ENCODE results near the gene FHIT. TPM values are rescaled to one million over a fixed set of nuclear protein-coding genes. Genes with fewer than 3 reads are reported as not detected.
"Not testable (repeated sequence)": the region's sequence is repeated elsewhere in the genome, so short reads cannot be mapped to it uniquely, and the experiment has no call there.

FHIT gene
- total RNA-seq, 1 experiment from 2014 or later: 2.1 TPM

DNA sequence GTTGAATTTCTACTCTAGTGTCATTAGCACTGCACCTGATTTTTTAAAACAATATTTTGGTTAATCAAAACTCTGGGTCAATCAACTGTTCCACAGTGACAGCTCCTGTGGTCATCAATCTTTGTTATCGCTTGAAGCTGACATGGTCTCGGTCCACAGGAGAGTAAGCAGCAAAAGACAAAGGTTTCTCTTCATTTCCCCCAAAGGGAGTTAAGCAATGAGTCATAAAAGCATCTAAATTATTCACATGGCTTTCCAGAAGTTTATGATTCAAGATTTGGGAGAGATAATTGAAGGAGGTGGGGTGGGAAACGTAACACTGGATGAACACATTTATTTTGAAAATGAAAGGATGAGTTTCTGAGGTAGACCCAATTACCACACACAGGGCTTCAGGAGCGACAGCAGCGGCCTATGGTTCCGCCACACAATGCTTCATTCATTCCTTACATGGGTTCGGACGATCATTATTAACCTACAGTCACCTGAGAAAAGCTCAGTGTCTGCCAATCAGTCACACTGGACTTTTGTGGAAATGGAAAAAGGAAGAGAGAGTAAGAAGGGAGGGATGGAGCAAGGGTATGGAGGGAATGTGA is 505.1 kb downstream of the FHIT start:
- no peak for DNase-seq (ENCODE audit: extremely low read depth, low read depth)

DNA sequence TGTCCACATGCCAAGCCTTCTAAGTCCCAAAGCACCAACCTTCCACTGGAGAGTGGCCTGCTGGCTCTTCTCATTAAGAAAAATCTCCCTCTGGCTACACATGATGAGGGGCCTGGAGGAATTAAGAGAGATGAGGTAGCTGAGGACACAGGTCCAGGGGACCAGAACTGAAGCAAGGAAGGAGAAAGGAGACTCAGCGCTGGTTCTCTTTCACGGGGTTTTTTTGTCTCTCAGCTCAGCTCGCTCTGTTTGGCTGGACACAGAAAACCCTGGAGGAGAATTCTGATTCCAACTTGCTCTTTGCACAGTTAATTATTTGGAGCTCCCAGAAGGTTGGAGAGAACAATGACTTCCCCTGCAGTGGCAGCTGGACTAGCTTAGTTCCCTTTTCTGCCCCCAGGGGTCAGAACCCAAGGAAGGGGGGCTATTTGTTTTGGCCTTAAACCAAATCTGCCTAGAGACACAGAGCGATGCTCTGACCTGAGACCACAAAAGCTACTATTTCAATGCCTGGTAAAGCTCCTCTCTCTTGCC is 507.6 kb downstream of the FHIT start:
- DNase-seq (ENCODE audit: extremely low read depth, low read depth): no peak

DNA sequence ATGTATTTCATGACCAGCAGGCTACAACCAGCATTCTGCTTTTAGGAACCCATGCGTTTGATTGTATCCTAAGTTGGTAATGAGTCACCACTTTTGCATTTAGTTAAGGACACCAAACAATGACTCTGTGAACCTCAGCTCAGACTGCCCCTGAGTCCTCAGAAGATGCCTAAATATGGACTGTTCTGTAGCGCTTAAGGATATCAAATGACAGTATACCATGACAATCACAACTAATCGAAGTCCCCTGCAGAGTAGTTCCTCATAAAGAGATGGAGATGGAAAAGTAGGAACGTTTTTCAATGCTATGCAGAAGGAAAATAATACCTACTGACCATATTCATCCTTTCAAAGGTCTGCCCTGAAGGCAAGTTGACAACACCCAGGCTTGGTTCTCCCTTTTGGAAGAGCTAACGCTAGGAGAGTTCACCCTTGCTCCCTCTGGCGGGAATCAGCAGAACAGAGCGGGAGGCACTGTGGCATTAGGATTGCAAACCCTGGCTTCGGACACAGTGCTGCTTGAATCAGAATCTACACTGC is 508.6 kb downstream of the FHIT start:
- DNase-seq (ENCODE audit: extremely low read depth, low read depth): no peak

DNA sequence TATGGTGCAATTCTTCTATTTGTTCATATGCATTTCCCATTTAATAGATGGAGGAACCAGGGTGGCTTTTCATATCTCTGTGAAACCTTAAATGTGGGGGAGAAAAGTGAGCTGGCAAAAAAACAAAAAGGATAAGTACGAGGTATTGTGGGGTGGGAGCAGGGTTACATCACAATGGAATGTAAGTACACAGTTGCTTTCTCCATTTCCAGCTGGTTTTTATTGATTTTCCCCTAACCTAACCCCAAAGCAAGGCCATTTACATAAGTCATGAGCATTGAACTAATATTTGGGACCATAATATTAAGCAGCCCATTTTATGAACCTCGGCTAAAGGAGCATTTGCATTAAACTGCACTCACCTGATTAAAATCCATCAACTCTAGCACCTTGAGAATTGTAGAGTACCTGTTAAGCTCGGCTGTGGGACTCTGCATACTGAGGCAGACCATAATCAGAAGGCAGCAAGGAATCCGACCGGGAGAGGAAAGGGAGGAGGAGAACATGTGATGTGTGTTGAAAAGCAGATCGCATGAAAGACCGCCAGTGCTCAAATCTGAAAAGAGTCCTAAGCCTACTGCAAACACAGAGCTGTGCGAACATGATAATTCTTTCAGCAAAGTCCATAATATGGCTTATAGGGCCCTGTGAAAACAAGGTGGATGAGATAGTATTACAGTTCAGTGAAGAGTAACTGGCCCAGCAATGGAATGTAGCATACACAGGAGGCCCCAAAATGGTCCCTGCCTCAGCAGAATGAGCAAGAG is 513.4 kb downstream of the FHIT start:
- no peak for DNase-seq (ENCODE audit: extremely low read depth, low read depth)

DNA sequence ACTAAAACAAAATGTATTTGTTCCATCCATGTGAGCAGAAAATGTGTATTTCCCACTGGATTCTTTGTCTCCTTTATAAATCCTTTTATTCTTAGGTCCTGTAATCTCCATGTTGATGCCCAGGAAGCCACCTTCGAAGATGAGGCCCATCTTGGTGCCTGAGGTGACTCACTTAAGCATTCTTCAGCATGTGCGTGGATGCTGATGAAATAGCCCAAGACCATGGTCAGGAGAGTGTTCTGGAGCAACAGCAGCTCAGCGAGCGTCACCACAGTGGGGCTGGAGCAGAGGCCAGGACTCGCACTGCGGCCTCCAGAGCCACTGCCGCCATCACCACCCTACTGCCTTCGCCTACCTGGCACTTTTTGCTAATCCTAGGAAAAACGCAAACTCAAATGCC is 520.9 kb downstream of the FHIT start:
- no peak for DNase-seq (ENCODE audit: extremely low read depth, low read depth)

DNA sequence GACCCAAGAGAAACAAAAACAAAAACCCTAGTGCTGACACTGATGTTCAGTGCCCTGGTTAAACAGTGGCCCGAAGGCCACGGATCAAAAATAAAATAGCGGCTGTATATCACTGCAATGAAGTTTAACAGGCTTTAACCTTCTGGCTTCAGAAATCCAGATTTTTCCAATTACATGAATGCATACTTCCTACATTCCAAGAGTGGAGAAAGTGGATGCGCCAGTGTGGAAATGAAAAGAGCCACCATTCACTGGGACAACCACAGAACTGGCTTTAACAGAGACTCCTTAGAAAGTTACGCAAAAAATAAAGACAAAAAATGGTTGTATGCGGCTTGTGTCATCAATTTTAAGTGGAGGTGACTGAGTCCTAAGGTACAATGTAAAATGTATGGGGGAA is 522.2 kb downstream of the FHIT start:
- DNase-seq (ENCODE audit: extremely low read depth, low read depth): no peak

DNA sequence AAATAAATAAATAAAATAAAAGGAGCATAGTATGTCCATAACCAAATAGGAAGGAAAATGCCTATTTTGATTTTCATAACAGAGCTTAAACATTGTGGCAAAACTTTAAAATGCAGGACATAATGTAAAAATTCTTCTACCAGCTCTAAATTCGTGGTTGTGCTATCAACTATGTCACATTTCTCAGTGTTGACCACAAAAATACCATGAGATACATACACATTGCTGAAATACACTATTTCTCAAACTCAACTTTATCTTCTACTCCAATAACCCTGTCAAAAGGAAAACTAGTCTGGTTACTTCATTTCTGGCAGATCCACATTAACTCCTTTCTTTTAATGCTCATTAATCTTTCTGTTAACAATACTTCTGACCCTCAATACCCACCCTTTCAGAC is 523.2 kb downstream of the FHIT start:
- DNase-seq (ENCODE audit: extremely low read depth, low read depth): no peak

DNA sequence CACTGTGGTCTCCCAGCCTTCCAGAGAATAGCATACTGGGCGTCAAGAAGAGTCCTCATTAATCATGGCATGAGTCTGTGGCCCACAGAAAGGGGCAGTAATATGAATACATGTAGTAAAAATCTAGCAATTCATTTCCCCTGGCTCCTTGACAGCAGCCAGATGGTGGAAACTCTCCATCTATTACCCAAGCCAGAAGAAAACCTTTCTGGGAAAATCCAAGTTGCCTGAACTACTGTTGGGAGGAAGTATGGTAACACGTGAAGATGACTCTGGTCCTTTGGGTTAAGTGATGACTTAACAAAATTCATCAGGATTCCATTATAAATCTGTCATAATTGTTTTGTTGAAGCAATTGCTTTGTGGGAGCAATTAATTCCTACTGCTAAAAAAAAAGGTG is 530.5 kb downstream of the FHIT start:
- no peak for DNase-seq (ENCODE audit: extremely low read depth, low read depth)

DNA sequence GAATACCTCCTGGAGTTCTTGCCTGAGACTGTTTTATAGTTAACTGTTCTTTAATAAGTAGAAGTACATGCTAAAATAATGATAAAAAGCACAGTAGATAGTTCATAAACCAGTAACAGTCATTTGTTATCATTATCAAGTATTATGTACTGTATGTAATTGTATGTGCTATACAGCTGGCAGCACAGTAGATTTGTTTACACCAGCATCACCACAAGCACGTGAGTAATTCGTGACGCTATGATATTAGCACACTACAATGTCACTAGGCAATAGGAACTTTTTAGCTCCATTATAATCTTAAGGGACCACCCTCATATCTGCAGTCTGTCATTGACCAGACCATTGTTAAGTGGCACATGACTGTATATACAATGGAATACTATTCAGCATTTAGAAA is 534.7 kb downstream of the FHIT start:
- DNase-seq (ENCODE audit: extremely low read depth, low read depth): no peak

DNA sequence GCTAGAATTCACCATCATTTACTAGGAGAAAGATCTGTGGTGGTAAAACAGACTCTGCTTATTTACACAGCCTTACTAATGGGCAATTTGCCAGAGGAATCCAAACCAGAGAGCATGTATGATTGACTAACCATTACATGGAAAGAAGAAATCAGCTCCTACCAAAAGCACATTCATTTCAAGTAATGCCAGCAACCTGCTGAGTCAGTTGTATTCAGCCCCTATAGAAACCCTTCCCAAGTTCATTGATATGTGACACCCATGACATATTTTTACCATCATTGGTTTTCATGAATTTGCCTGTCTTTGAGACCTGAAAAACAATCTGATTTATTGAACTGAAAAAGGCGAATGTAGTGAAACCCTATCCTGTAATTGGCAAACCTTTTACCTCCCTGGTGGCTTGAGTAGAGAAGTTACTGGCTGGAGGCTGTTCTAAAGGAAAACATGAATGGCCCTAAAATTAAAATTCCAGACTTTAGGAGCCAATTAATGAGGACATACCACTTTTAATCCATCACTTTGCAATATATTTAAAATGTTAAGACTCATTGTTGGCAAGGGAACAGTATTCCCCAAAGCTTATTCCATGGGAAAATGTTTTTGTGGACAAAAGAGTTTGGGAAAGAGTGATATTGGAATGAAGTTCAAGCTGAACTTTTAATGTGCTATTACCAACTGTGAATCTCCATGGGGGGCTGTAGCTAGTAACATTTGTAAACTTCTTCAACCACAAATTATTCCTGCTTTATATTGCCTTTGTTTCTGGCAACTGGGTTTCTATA is 542.9 kb downstream of the FHIT start:
- no peak for DNase-seq (ENCODE audit: extremely low read depth, low read depth)

DNA sequence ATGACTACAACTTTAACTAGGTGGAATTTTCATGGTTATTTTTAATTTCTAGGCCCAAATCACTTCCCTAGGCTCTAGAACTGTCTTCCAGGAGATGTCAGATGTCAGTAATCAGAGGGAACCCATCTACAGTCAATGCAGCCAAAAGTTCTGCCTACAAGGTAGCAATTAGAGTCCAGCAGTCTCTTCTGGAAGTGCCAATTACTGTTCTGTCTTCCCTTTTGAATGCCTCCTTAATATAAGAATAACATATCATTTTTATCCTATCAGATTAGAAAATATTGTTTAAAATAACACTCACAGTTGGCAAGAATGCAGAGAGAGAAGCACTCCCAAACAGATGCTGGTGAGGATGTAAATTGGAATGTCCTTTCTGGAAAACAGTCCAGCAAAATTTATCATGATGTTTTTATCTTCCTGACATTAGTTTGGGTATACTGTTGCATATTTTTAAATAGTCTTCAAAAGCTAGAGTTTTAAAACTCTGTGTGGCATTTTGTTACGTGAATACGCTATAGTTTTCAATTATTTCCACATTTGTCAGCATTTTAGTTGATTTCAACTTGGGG is 543.7 kb downstream of the FHIT start:
- no peak for DNase-seq (ENCODE audit: extremely low read depth, low read depth)

DNA sequence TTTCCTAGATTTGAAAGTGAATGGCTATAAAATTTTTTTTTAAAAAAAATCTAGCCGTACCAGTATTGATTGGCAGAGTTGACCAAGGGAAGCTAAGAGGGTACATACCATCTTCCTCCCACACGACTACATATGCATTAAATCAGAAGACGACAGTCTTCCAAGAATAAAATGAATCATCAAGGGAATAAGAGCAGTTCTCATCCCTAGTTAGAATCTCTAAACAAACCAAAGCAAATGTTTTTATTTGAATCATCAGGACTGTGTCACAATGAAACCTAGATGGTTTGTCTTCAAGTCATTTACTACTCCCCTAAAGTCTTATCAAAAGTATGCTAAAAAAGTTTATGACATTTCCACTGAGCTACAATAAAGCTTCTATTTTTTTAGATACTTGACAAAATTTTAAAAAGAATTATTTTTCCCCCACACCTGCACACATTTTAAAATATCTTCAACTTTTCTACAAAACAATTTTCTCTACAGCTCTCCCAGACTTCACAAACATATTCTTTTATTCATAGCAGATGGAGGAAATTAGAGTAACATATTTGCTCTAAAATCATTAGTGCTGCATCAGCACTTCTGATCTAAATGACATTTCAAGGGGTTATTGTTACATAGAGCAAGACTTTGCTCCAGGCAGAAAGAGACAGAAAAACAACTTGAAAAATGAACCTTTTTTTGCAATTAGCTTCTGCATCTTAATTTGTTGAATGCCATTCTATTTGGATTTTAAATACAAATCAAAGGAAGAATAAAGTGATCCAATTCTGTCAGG is 547.1 kb downstream of the FHIT start:
- DNase-seq (ENCODE audit: extremely low read depth, low read depth): no peak

DNA sequence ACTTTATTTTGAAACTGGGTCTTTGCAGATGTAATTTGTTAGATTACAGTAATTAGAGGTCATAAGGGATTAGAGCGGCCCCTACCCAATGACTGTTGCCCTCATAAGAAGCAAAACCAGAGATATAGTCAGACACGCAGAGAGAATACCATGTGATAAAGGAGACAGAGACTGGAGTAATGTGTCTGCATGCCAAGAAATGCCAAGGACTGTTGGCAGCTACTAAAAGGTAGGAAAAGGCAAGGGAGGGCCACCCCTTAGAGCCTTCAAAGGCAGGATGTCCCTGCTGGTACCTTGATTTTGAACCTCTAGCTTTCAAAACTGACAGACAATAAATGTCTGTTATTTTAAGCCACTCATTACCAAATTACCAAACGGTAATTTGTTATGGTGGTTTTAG is 548.2 kb downstream of the FHIT start:
- no peak for DNase-seq (ENCODE audit: extremely low read depth, low read depth)

DNA sequence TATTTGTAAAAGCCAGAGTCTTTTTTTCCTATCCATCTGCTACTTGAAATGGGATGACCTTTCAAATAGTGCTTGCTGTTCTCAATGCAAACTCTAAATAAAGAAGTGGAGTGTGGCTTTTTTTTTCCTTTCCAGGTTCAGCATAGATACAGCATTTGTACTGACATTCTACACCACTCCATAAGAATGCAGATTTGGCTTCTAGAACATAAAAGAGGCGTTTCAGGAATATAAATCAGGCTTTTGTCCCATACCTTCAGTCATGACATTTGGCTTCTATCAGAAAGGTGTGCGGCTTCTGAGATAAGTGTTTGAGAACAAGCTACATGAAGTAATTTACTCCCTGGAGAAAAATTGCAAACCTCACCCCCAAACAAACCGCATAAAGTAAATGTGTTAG is 553.1 kb downstream of the FHIT start:
- no peak for DNase-seq (ENCODE audit: extremely low read depth, low read depth)

DNA sequence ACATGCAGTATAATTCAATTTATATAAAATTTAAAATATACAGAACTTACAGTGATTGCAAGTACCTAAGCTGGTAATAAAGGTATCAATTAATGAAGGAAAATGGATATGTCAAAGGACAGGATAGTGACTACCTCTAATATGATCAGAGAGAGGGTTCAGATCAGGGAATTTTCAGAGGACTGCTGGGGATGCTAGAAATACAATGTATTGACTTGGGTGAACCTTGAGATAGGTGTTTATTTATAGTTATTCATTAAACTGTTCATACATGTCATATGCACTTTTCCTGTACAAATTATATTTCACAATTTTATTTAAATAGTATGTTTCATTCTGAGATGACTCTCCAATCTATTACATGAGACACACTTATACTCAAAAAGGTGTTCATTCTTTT is 554.1 kb downstream of the FHIT start:
- no peak for DNase-seq (ENCODE audit: extremely low read depth, low read depth)

DNA sequence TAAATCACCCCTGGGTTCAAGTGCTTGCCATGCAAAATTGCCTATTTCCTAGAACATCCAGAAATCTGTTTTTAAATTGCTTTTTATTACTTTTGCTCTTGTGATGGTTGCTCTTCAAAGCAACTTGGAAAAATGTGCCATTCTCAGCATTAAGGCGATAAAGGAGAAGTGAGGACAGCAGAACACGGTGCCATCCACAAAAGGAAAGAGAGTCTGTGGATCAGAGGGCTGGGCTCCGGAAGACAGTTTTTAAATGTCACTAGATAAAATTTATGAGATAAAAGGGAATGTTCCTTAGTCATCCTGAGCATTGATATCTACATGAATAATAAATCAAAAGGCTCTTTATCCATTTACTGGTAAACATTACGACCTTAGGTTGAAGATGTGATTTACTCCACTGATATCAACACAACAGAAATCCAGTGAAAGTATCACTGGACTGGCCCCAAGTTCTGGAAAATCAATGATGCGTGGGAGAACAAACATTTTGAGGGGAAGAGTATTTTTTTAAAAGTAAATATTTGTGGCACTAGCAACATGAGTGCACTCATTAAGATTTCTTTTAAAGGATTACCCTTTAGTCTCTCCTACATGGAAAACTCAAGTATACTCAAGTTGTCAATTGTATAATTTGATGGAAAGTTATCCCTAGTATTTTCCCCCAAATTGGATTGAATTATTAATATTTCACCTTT is 554.7 kb downstream of the FHIT start:
- no peak for DNase-seq (ENCODE audit: extremely low read depth, low read depth)

DNA sequence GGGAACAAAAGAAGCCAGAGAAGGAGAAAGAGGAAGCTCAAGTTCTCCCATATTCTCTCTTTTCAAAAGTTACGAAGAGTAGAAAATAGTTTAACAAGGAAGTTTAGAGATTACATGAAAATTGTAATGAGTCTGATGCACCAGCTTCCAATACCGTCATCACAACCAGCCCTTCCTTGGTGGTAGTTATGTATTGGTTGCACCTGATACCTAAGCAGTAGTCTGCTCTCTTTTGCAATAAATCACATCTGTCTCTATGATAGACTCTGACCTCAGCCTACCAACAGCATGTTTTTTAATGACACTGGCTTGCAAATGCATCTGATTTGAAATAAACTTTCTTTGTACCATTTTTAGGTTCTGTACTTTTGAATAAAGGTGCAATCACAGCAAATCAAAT is 575.8 kb downstream of the FHIT start:
- no peak for DNase-seq (ENCODE audit: extremely low read depth, low read depth)

DNA sequence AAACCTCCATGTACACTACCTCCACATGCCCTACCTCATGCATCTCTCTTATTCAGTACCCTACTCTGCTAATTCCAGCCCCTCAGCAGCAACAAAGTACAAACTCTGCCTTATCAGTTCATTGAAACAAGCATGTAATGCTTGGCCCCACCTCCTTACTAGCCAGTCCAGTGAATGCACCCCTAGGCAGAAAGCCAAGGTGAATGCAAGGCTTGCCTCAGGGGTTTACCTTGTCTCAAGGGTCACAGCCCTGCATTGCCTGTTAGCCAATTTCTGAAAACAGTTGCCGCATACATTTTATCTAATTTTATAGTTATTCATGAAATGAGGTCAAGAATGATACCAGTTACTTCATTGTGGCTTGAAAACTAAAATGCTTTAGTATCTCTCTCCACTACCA is 576.4 kb downstream of the FHIT start:
- DNase-seq (ENCODE audit: extremely low read depth, low read depth): no peak

DNA sequence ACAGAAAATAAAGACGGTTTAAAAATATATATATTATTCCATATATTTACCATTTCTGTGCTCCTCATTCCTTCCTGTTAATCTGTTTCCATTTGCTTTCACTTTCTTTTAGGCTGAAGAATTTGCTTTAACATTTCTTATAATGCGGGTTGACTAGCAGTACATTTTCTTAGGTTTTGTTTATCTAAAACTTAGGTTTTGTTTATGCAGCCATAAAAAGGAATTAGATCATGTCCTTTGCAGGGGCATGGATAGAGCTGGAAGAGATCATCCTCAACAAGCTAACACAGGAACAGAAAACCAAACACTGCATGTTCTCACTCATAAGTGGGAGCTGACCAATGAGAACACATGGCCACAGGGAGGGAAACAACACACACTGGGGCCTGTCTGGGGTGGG is 578.1 kb downstream of the FHIT start:
- DNase-seq (ENCODE audit: extremely low read depth, low read depth): no peak

DNA sequence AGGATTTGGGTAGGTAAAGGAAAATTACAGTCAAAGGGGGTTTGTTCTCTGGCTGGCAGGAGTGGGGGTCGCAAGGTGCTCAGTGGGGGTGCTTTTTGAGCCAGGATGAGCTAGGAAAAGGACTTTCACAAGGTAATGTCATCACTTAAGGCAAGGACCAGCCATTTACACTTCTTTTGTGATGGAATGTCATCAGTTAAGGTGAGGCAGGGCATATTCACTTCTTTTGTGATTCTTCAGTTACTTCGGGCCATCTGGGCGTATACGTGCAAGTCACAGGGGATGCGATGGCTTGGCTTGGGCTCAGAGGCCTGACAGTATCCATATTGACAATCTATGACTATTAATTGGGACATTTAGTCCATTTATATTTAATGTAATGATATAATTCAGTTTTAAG is 578.9 kb downstream of the FHIT start:
- not testable (repeated sequence) for DNase-seq (ENCODE audit: extremely low read depth, low read depth)

Data from NCI-H460 (cell line).